ENCODE results near the gene RNF220. TPM values are rescaled to one million over a fixed set of nuclear protein-coding genes. Genes with fewer than 3 reads are reported as not detected.

The RNF220 gene
- 55.1 to 68.6 TPM (median 58.1 TPM) in 5 replicates for total RNA-seq (2022; extraction: Qiagen RNA extraction; ENCODE audit: low read depth)

GRCh38 chr1:44405031-44405797, at the start of gene RNF220:
TSS of gene RNF220 (plus strand) at chr1:44405255.

GRCh38 chr1:44674113-44675000, 269.3 kb downstream of the RNF220 start, which contains the start of the genes ARMH1 and TMEM53:
TSS of gene ARMH1 (plus strand) at chr1:44674714. CDS start at chr1:44689698, 14,984 bp downstream.
TSS of gene TMEM53 (minus strand) at chr1:44674481. CDS start at chr1:44674391, 90 bp downstream.

Other genes starting within 250 kb of the RNF220 start
- 19.0 to 22.2 TPM (median 21.1 TPM) in 5 replicates for gene DMAP1, start 191.8 kb upstream of the RNF220 start, total RNA-seq (2022; extraction: Qiagen RNA extraction; ENCODE audit: low read depth)
- gene ERI3, start 50.0 kb upstream of the RNF220 start, total RNA-seq (2022; extraction: Qiagen RNA extraction; ENCODE audit: low read depth): 46.3 to 63.9 TPM (median 58.3 TPM) in 5 replicates

Measured in A549 treated with CpdA at 1 μM for 4 hours (cell line).